Measurements from ENCODE around the gene LIPM. TPM values are rescaled to one million over a fixed set of nuclear protein-coding genes. Genes with fewer than 3 reads are reported as not detected.

LIPM gene
- total RNA-seq, 1 experiment from 2014 or later: not detected

DNA sequence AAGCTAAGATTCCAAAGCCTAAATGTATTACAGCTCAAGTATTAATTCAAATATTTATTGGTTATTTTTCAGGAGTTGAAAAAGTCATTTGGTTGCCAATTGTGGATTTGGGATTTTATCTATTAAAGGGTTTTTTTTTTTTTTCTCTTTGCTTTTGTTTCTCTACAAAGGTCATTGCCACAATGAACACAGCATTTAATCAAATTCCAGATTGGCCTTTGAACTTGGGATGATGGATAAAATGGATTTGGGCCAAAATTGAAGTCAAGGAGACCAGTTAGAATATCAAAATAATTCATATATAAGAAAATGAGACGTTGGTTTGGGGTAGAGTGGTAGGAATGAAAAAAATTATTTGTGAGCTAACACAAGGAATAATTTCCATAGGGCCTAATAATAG lies 33.1 kb upstream of the LIPM start:
- Histone ChIP-seq H3K79me2 (ENCODE audit: low read length) (no peaks in the 10 kb centered on the region), H3K27ac (ENCODE audit: low read length) (no peak overlapping the region), H3K9me2 (replicated peaks; ENCODE audit: low read length) (no peaks in the 10 kb centered on the region), H3K9me3 (ENCODE audit: low read length) (no peaks in the 10 kb centered on the region), H3K9ac (ENCODE audit: low read length) (no peak overlapping the region), H3K36me3 (ENCODE audit: low read depth, low read length) (no peaks in the 10 kb centered on the region), H3K4me3 (ENCODE audit: low read length) (no peak overlapping the region), H3K4me2 (ENCODE audit: low read length) (no peak overlapping the region), H3K4me1 (ENCODE audit: insufficient read depth, low read length) (no peaks in the 10 kb centered on the region), H3F3A (ENCODE audit: low read length, unreplicated experiment) (no peaks in the 10 kb centered on the region), H2AFZ (ENCODE audit: low read length) (no peak overlapping the region), H3K27me3 (ENCODE audit: low read length) (no peaks in the 10 kb centered on the region), H4K20me1 (ENCODE audit: low read length) (no peaks in the 10 kb centered on the region)
- DNase-seq (no peak), ATAC-seq (no peak)
- ChIA-PET CTCF (no interaction called here), POLR2A (ENCODE audit: unreplicated experiment) (no interaction called here)
- intact Hi-C loops (cut with micrococcal nuclease): no loop called here
- TF ChIP-seq EZH2phosphoT487 (IDR thresholded peaks at IDR 0.05; ENCODE audit: borderline replicate concordance, low read length): no peak
- TF ChIP-seq EZH2 (IDR thresholded peaks at IDR 0.05; ENCODE audit: low read length, unreplicated experiment): no peak
- TF ChIP-seq, protein P1, sequence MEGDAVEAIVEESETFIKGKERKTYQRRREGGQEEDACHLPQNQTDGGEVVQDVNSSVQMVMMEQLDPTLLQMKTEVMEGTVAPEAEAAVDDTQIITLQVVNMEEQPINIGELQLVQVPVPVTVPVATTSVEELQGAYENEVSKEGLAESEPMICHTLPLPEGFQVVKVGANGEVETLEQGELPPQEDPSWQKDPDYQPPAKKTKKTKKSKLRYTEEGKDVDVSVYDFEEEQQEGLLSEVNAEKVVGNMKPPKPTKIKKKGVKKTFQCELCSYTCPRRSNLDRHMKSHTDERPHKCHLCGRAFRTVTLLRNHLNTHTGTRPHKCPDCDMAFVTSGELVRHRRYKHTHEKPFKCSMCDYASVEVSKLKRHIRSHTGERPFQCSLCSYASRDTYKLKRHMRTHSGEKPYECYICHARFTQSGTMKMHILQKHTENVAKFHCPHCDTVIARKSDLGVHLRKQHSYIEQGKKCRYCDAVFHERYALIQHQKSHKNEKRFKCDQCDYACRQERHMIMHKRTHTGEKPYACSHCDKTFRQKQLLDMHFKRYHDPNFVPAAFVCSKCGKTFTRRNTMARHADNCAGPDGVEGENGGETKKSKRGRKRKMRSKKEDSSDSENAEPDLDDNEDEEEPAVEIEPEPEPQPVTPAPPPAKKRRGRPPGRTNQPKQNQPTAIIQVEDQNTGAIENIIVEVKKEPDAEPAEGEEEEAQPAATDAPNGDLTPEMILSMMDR (conservative IDR thresholded peaks at IDR 0.05; ENCODE audit: low read depth, low read length): no peak
- BruUV-seq (replicated peaks): no TSS peak

- DNase-seq (no peak), ATAC-seq (no peak)
- Histone ChIP-seq H3K27me3 (ENCODE audit: low read length) (no peaks in the 10 kb centered on the region), H3K79me2 (ENCODE audit: low read length) (no peaks in the 10 kb centered on the region), H4K20me1 (ENCODE audit: low read length) (no peaks in the 10 kb centered on the region), H3K9me2 (replicated peaks; ENCODE audit: low read length) (no peaks in the 10 kb centered on the region), H3K9ac (ENCODE audit: low read length) (no peak overlapping the region), H3K4me1 (ENCODE audit: insufficient read depth, low read length) (no peaks in the 10 kb centered on the region), H3K4me3 (ENCODE audit: low read length) (no peak overlapping the region), H3F3A (ENCODE audit: low read length, unreplicated experiment) (no peaks in the 10 kb centered on the region), H3K4me2 (ENCODE audit: low read length) (no peak overlapping the region), H2AFZ (ENCODE audit: low read length) (no peak overlapping the region), H3K27ac (ENCODE audit: low read length) (no peak overlapping the region), H3K9me3 (ENCODE audit: low read length) (no peaks in the 10 kb centered on the region), H3K36me3 (ENCODE audit: low read depth, low read length) (no peaks in the 10 kb centered on the region)
- ChIA-PET POLR2A (ENCODE audit: unreplicated experiment) (no interaction called here), CTCF (no interaction called here)
- BruUV-seq (replicated peaks): no TSS peak
- intact Hi-C loops (cut with micrococcal nuclease): no loop called here
- TF ChIP-seq EZH2phosphoT487 (IDR thresholded peaks at IDR 0.05; ENCODE audit: borderline replicate concordance, low read length) (no peak), EZH2 (IDR thresholded peaks at IDR 0.05; ENCODE audit: low read length, unreplicated experiment) (no peak)
- TF ChIP-seq, protein P1 (conservative IDR thresholded peaks at IDR 0.05; ENCODE audit: low read depth, low read length): no peak
Observed at GRCh38 chr10:88781206-88781605, 21.3 kb upstream of the LIPM start.

DNA sequence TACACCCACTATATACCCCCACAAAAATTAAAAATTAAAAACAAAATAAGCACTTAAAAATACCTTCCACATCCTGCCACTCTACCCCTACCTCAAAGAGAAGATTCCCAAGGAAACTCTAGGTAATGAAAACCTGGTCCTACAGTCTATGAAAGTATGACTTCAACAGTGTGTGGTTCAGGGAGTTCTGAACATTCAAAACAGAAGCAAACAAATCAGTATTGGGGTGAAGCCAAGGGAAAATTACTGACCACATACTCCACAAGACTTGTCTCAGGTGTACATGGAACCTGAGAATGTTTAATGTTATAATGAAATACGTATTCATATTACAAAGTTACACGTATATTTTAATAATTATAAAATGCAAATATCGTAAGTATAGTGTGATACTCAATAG lies 20.3 kb upstream of the LIPM start:
- Histone ChIP-seq H2AFZ (ENCODE audit: low read length) (no peak overlapping the region), H3K4me2 (ENCODE audit: low read length) (no peak overlapping the region), H3K27me3 (ENCODE audit: low read length) (no peaks in the 10 kb centered on the region), H3K9ac (ENCODE audit: low read length) (no peak overlapping the region), H3F3A (ENCODE audit: low read length, unreplicated experiment) (no peaks in the 10 kb centered on the region), H3K4me3 (ENCODE audit: low read length) (no peak overlapping the region), H3K9me3 (ENCODE audit: low read length) (no peaks in the 10 kb centered on the region), H3K4me1 (ENCODE audit: insufficient read depth, low read length) (no peaks in the 10 kb centered on the region), H3K9me2 (replicated peaks; ENCODE audit: low read length) (no peaks in the 10 kb centered on the region), H3K27ac (ENCODE audit: low read length) (no peak overlapping the region), H4K20me1 (ENCODE audit: low read length) (no peaks in the 10 kb centered on the region), H3K79me2 (ENCODE audit: low read length) (no peaks in the 10 kb centered on the region), H3K36me3 (ENCODE audit: low read depth, low read length) (no peaks in the 10 kb centered on the region)
- TF ChIP-seq EZH2phosphoT487 (IDR thresholded peaks at IDR 0.05; ENCODE audit: borderline replicate concordance, low read length) (no peak), EZH2 (IDR thresholded peaks at IDR 0.05; ENCODE audit: low read length, unreplicated experiment) (no peak)
- TF ChIP-seq, protein P1 (conservative IDR thresholded peaks at IDR 0.05; ENCODE audit: low read depth, low read length): no peak
- POLR2A ChIA-PET (ENCODE audit: unreplicated experiment): no interaction called here
- intact Hi-C loops (cut with micrococcal nuclease): no loop called here
- no peak for ATAC-seq
- DNase-seq: no peak
- BruUV-seq (replicated peaks): no TSS peak
- CTCF ChIA-PET: no interaction called here

Data from PC-3 (cell line).